Ishikawa (cell line): ENCODE measurements around the gene PDE7B.

ENCODE experiments used
- CEBPB ChIP-seq: IDR thresholded peaks from 2 replicates; pipeline ENCODE4 v1.6.1; 2012
- CREB1 ChIP-seq: IDR thresholded peaks from 2 replicates; pipeline ENCODE4 v1.6.1; 2012; ENCODE audit warnings: low read depth
- EGR1 ChIP-seq: IDR thresholded peaks from 2 replicates; pipeline ENCODE4 v1.6.1; 2012
- EP300 ChIP-seq: IDR thresholded peaks from 2 replicates; pipeline ENCODE4 v1.6.1; 2012; ENCODE audit warnings: borderline replicate concordance
- MAX ChIP-seq: IDR thresholded peaks from 2 replicates; pipeline ENCODE4 v1.6.1; 2012
- RAD21 ChIP-seq: IDR thresholded peaks from 2 replicates; pipeline ENCODE4 v1.6.1; 2012; ENCODE audit warnings: low read depth
- TAF1 ChIP-seq: IDR thresholded peaks from 2 replicates; pipeline ENCODE4 v1.6.1; 2012; ENCODE audit warnings: low read depth, mild to moderate bottlenecking
- TCF12 ChIP-seq: IDR thresholded peaks from 2 replicates; pipeline ENCODE4 v1.6.1; 2012; ENCODE audit warnings: low read depth
- USF1 ChIP-seq: IDR thresholded peaks from 2 replicates; pipeline ENCODE4 v1.6.1; 2012

- TF ChIP-seq TAF1 (no peak), EP300 (no peak), EGR1 (no peak), MAX (no peak), CREB1 (no peak), TCF12 (no peak), RAD21 (no peak), CEBPB (no peak), USF1 (no peak)
These were observed 244.5 kb downstream of the PDE7B start for GRCh38 chr6:136095986-136096385.
